Measurements from ENCODE around the gene VCP. TPM values are rescaled to one million over a fixed set of nuclear protein-coding genes. Genes with fewer than 3 reads are reported as not detected.

Gene VCP
- polyA plus RNA-seq (2013, experiment 1 of 2; ENCODE audit: insufficient read length), result 349 TPM
- polyA plus RNA-seq (2013, experiment 2 of 2; ENCODE audit: insufficient read length), result 216 TPM

DNA sequence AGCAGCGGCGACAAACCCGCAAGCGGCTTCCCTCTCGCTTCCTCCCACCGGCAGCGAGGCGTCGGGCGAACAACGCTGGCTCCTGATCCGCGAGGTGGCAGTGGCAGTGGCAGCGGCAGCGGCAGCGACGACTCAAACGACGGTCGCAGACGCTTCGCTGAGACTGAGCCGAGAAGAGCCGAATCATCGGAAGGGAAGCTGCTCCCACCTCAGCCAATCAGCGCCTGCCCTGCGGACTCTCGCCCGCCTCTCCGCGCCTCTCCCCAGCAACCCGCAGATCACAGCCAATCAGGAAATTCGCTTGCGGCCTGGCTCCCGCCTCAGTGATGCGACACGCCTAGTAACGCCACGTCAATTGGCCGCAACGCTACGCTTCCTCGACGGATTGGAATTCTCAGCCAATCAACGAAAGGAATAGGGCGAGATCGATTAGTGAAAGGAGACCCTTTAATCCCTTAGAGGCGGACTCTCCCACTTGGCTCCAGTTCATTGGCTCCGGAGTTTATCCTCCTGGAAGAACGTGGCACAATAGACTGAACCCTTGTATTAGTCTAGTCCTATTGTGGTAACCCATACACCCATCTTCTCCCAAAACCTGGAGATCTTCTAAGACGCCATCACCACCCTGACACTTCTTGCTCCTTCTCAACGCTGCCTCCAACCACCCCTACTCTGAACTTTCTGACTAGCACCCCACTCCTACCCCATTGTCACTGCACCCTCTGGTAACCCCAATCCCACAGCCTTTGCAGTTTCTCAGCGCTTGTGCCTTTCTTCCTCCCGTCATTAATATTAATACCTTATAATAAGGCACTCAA, at the start of gene VCP:
VCP (minus strand) TSS at position 165 of the 818 bp plus-strand sequence. CDS start 272 bp downstream, outside the sequence.
- DNase-seq, result peak; percentile 100

DNA sequence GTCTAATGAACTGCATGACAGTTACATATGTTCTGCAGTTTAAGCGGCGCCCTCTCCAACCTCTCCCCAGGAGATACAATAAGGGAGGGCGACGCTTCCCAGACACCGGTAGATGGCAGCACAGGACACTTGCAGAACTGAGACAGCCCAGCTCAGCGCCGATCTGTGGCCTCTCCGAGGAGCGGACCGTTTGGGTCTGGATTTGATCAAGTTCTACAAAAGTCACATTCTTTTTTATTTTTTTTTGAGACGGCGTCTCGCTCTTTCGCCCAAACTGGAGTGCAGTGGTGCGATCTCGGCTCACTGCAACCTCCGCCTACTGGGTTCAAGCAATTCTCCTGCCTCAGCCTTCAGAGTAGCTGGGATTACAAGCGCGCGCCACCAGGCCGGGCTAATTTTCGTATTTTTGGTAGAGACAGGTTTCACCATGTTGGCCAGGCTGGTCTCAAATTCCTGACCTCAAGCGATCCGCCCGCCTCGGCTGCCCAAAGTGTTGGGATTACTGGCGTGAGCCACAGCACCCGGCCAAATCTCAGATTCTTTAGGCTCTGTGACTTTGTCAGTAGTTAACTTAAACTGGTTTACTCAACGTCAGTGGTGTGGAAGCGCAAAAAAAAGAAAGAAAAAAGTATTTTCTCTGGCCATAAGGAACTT, 44.6 kb upstream of the VCP start:
- DNase-seq, result peak; percentile 92

DNA sequence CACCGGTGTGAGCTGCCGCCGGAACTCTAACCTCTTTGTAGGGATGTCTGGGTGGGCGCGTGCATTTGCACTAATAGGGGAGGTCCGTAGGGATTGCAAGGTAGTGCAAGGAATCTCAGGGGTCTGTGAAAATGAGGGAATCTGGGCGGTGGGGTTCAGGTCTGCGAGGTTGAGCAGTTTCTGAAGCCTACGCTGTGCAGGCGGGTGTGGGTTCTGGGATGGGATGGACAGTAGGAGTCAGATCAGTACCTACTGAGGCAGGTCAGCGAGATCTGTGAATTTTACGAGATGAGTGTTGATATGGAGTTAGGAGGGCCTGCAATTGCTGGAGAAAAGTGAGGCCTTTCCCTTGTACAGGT, 44.1 kb upstream of the VCP start:
- DNase-seq, result no peak

DNA sequence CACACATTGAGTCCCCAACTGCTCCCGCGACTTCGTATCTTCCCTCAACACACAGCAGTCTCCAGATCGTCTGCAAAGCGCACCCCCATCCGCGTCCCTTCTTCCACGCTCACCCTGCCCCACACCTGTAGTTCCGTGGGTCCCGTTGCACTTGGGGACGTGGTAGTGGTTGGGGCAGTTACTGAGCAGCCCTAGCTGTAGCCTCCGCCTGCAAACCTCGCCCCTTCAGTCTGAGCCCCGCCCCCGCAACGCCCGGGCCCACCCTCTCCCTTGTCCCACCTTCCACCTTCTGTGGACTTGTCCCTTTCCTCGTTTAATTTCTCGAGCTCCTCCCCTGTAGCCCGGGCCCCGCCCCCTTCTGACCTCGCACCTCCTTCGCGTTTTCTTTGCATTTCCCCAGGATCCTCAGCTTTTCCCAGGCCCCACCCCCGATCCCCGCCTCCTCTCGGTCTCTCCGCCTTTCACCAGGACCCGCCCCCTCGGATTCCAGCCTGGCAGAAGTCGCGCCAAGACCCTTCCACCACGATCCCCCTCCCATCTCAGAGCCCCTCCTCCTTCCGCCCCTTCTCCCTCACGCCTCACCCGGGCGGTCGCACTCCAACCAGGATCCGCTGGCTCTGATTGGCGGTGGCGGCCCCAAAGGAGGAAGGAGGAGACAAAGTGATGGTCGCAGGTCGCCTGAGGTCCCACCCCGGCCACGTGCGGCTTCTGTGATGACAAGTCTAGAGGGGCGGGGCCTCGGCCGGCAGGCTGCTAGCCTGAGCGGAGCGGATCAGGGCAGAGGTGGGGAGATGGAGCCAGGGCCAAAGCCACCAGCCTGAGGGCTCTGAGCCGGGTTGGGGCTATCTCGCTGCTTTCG, 43.5 kb upstream of the VCP start, which contains the start of gene ATOSB:
ATOSB (minus strand) TSS at position 183 of the 859 bp plus-strand sequence. CDS start 7,588 bp downstream, outside the sequence.
- DNase-seq, result peak; percentile 98

DNA sequence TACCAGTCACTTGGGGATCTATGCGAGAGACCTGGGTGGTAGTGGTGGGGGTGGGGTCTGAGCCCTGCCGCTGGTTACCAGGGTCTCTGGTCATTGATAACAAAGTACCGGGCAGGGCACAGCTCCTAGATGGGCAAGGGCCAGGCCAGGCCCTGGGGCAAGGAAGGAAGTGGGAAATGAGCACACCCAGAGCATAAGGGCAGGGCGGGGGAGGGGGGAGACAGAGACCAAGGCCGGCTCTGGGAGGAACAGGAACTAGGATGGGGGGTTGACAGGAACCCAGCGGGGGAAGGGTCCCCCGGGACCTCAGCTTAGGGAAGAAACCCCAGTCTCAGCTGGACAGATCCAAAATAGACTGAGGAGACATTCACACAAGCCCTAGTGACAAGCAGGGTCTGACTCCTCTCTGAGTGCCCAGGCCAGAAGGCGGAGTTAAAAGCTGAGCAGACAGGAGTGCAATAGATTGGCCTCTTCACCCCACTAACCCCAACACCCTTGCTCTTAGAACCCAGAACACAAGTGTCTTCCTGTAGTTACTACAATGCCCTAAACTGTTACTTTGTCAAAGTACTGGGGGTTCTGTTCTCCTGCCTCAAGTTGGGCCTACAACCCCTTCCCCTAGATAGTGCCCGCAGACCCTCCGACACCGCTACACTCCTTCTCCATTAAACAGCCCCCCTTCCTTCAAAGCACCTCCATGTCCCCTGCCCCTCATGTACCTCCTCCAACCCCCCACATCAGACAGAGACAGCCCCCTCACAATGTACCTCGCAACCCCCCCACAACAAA, 42.6 kb upstream of the VCP start:
- DNase-seq, result peak; percentile 81

DNA sequence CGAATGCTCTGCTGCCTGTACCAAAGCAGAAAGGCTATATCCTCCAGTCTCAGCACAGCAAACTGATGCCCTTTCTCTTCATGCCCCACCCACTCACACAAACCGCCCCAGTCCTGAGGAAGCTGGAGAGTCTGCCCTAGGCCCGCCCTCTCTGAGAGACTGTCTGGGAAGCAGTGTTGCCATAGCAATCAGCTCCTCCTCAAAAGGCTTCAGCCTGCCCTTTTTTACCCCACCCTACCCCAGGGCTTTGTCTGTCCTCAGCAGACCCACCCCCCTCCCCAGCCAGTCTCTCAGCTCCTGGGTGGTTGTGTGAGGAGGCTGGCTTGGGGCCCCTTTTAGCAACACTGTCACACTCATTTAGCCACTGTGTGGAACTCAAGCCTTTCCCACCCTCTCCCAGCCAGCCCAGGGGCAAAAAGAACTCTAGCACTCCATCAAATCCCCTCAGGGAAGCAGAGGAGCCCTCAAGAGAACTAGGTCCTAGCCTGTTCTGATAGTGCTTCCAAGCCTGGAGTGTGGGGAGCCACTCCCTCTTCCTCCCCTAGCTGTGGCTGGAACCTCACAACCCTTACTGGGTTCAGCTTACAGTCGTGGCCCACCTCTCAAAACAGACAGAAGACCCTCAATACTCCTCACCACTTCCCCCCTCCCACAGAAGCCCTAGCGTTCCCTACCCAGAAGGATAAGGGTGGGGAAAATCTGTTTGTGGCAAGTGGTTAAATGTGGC, 41.9 kb upstream of the VCP start:
- peak; percentile 99 for DNase-seq

DNA sequence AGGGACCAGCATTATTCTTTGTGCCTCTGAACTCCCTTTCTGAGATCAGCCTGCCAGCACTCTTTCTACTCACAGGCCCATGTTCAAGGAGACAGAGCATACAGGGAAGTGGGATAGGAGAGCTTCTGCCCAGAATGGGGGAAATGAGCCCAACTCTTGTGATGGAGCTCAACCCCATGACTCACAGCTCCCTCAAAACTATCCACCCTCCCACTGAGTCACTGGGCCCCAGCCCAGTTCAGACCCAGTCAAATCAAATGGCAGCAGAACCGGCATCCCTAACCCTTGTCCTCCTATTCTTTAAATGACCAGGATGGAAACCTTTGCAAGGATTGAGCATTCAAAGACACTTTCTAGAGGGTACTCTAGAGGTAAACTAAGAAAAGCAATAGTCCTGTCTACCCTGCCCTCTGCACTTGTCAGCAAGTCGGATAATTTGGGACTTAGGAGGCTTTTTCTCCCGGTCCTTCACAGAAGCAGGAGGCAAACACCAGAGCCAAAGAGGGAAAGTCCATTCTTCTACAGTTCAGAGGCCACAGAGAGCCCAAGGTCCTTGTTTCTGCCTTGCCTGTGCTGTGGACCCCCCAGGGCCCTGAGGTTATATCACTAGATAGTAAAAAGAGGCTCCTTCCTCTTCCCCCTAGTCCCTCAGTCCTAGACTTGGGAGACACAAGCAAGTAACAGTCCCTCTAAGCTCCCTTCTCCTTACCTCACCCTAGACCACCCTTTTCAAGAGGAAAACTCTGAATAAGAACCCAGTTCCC, 40.0 kb upstream of the VCP start:
- peak; percentile 72 for DNase-seq

DNA sequence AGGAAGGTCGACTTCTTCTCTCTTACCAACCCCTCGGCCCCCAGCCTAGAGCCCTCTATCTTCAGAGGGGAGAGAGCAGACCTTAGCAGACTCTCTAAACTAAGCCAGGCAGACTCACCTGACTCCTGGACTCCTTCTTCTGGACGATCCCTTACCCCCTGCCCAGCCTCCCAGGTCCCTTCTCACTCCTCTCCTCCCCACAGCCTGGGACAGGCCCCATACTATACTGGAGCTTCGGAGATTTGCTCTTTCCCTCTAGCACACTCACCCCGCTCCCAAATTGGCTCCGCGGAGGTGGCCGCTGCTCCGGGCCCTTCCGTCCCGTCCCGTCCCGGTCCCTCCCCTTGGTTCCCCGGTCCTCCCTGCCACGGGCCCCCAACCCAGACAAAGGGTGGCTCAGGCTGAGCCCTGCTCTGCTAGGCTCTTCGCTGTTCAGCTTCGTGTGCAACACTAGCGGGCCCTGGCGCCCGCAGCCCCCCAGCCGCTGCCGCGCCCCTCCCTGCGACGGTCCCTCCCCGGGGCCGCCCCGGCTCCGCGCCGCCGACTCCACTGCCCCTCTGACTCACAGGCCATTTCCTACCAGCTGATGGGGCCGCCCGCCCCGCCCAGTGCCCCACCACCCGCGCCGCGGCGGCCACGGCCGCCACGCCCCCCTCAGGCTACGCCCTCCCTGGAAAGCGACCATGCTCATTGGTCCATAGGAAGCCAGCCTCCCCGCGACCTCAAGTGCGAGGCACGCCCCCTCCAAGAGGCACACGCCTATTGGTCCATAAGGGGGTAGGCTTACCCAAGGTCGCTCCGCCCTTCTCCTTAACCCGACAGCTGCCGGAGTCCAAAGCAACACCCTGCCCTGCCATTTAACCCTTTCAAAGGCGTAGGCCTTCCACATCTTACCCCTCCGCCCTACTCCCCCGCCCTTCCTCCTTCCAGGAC, 38.8 kb upstream of the VCP start:
- DNase-seq, result peak; percentile 99

DNA sequence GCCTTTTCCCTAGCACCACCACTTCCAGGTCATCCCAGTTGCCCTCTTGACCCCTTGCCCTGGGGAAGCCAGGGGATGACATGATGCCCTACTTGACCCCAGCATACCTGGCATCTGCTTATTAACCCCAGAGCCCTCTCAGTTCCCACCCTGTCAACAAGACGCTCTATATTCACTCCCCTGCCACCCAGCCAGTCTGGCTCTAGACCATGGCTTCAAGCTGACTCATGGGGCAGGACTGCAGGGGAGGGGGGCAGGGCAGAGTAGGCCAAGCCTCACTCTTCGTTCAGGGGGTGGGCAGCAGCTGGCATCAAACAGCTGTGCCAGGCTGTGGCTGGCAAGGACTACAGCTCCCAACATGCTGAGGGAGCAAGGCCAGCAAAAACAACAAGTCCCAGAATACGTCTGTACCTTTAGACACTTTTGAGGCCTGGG, 37.9 kb upstream of the VCP start:
- peak; percentile 74 for DNase-seq

DNA sequence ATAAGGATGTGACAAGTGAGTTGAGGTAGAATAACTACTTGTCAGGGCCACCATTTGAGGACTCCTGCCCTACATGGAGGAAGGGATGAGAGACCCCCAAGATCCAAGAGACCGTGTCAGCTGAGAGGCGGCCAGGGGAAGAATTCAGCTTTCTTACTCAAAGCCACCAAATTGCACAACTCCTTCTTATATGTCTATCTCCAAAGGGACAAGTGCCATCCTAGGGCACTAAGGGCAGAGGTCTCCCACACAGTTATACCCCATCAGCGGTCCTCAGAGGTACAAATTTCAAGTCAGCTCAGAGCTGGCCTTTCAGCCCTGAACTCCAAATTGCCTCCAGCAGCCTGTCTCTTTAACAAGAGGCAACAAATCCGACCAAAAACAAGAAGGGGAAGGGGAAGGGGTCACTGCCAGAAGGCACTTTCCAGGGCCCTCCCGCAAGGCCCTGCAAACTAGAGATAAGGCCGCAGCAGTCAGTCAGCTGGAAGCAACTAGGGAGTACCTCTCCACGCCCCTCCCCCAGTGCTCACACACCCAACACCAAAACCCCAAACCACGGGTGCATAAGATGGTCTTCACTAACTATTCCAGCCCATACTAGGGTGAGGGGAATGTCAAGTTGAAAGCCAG, 36.6 kb upstream of the VCP start:
- DNase-seq, result no peak

DNA sequence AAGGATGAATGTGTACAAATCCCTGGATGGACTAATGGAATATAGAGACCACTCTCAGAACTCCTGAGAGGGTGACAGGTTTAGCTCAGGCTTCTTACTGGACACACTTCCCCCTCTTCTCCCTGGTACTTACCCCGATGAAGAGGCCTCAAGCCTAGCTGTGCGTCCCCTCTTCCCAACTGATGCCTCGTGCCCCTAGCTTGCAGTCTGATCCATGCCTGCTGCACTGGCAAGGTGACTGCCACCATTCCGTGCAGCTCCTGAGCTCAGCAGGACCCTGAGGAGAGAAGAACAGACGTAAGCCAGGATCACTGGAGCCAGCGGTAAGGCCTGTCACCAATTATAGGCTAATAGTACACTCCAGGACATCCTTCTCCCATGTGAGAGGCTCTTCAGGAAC, 36.0 kb upstream of the VCP start:
- DNase-seq, result no peak

DNA sequence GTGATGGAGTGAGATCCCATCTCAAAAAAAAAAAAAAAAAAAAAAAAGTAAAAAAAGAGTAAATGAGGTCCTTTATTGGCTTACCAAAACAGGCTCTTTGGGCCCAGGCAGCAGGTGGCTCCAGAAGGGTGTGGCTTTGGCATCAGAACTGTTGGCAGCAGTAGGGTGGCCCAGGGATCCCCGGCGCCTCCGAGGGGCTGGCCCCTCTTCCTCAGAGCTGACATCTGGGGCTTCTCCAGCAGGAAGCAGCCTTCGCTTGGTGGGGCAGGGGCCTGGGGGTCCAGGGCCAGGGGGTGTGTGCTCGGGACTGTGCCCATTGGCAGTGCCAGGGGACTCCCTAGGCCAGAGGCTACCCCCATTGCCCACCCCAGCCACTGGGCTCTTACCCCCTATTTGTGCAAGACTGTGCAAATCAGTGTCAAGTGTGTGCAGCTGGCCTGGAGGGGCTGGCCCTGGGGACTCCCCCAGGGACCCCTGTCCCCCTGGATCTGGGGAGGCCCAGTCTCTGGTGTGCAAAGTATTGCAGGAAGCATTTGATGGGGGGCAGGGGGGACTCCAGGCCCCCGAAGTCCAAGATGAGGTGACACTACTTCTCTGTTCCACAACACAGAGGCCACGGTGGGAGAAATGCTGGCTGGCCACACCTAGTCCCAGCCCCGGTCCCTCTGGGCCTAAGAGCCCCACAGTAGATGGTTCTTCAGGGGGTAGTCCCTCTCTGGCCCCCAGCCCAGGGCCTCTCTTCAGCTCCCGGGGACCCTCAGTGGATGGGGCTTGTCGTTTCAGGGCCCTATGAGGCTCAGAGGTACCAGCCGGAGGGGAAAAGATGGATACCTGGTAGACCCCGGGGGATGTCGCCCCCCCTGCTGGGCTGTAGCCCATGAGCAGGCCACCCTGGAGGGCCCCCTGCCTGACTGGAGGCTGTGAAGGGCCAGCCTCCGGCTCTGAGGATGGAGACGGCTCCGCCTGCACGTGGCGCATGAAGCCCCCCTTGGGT, 35.2 kb upstream of the VCP start:
- no peak for DNase-seq

DNA sequence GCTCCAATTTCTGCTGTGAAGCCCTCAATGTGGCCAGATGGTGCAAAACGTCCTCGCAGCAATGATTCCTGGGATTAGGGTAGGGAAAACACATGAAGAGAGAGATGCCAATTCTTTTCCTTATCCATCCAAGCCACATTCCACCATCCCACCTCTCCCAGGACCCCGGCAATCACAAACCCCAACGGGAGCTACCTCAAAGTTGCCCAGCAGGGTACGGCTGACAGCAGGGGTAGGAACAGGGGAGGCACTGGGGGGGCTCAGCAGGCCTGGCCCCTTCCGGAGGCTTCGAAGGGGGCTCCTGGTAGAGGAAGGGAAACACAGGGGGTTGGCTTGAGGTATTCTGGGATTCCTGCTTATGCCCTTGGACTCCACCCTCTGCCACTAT, 33.9 kb upstream of the VCP start:
- no peak for DNase-seq

DNA sequence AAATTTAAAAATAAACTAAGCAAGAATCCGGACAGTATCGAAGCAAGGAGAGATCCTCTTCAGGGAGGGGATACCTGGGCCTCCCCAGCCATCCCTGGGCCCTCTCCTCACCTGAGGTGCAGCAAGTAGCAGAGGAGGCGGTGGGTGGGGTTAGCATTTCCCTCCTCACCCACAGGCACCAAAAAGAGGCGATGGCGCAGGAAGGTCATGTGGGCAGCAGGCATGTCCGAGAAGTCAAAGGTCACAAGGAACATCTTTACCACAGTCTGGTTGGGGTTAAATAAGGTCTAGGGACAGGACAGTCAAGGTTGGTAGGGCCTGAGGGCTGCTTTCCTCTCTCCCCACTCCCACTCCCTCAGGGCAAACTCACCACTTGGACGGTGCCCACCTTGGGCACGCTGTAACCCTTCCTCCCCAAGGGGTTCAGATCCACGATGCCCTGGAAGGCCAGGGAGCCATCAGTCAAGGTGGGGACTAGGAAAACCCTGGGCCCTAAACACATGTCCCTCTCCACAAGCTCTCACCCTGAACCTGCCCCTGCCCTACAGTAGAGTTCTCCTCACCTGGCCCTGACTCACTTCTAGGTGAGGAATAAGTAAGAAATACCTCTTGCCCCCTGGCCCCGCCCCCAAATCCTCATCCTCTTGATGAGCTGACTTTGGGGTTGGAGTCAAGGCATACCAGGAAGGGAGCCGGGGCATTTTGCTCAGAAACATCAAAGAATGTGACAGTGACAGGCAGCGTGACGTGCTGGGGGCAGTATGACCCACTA, 33.3 kb upstream of the VCP start:
- no peak for DNase-seq

DNA sequence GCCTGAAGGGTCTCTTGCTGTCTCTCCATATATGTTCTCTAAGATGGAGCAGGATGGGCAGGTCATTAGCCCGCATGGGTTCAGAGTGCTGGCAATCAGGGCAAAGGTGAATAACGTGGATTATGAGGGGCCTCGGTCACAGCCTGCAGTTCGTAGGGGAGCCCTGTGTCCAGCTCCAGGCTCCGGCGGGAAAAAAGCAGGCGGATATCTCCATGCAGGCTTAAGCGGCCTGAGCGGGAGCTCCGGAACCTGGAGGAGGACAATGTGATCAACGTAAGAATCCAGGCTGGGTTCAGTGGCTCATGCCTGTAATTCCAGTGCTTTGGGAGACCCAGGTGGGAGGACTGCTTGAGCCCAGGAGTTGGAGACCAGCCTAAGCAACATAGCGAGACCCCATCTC, 32.7 kb upstream of the VCP start:
- DNase-seq, result no peak

DNA sequence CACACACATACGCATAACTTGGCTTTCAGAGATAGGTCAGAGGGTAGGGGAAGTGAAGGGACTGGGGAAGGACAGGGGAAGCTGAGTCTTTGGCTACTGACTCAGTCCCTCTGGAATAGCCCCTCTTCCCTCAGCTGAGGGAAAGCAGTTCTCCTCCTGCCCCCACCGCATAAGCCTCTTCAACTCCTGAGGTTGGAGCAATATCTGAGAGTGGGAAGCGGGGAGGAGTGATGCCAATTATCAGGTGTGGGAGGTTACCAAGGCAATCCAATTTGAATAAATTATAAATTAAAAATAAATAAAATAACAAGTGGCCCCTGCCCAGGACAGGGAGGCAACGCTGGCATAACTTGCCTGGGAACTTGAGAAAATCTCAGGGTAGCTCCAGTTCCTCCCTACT, 32.2 kb upstream of the VCP start:
- no peak for DNase-seq
